ENCODE results near the gene KCTD5. TPM values are rescaled to one million over a fixed set of nuclear protein-coding genes. Genes with fewer than 3 reads are reported as not detected.
"Not testable (repeated sequence)": the region's sequence is repeated elsewhere in the genome, so short reads cannot be mapped to it uniquely, and the experiment has no call there.

KCTD5 gene, protein sequence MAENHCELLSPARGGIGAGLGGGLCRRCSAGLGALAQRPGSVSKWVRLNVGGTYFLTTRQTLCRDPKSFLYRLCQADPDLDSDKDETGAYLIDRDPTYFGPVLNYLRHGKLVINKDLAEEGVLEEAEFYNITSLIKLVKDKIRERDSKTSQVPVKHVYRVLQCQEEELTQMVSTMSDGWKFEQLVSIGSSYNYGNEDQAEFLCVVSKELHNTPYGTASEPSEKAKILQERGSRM
- 22.2 TPM for polyA plus RNA-seq (2013, experiment 1 of 2)
- 25.4 TPM for polyA plus RNA-seq (2013, experiment 2 of 2)

DNA sequence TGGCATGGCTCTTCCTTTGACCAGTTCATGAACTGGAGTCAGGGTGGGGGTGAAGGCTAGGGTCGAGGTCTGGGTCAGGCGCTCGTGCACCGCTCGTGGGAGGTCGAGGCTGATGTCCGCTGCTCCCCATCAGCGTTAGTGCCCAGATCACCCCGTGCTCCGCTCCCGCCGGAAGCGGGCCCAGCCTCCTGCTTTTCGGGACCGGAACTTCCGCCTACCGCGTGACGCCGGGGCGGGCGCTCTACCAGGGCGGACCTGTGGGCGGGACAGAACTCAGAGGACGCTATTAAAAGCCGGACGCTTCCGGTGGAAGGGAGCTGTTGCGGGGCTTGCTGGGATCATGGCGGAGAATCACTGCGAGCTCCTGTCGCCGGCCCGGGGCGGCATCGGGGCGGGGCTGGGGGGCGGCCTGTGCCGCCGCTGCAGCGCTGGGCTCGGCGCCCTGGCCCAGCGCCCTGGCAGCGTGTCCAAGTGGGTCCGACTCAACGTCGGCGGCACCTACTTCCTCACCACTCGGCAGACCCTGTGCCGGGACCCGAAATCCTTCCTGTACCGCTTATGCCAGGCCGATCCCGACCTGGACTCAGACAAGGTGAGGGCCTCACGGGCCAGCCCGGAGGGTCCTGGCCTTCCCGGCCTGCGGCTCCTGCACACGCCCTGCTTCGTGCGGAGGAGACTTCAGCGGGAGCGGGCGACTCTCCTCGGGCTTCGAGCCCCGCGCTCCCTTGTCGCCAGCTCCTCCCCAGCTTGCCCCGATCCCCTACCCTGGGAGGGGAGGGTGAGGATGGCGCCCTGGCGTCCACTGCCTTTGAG is at the start of gene KCTD5:
TSS of gene KCTD5 (plus strand) at position 315 of the 813 bp plus-strand sequence. CDS start at position 341, 26 bp downstream.
- peak within 1 kb of the TSS; percentile 86 for H3K9ac ChIP-seq (ENCODE audit: low read depth, low read length)
- peak within 1 kb of the TSS; percentile 65 for H3K27ac ChIP-seq (ENCODE audit: low read depth, low read length)
- 0 out of 2 replicates have a peak, but pooled peaks cover 3% of the 10 kb centered on the region for H3K36me3 ChIP-seq (ENCODE audit: insufficient read depth, low read length)
- H3K4me3 ChIP-seq (ENCODE audit: low read length): peak within 1 kb of the TSS; percentile 98
- WGBS: under 1% methylated on average over 73 of the region's 73 CpGs
- no peaks in the 10 kb centered on the region for H3K27me3 ChIP-seq (ENCODE audit: insufficient read depth, low read length)
- H3K9me3 ChIP-seq (ENCODE audit: insufficient read depth, low read depth, low read length): no peaks in the 10 kb centered on the region
- H3K4me1 ChIP-seq (ENCODE audit: insufficient read depth, low read length): no peaks in the 10 kb centered on the region; the same call in 1 of the 2 replicates

DNA sequence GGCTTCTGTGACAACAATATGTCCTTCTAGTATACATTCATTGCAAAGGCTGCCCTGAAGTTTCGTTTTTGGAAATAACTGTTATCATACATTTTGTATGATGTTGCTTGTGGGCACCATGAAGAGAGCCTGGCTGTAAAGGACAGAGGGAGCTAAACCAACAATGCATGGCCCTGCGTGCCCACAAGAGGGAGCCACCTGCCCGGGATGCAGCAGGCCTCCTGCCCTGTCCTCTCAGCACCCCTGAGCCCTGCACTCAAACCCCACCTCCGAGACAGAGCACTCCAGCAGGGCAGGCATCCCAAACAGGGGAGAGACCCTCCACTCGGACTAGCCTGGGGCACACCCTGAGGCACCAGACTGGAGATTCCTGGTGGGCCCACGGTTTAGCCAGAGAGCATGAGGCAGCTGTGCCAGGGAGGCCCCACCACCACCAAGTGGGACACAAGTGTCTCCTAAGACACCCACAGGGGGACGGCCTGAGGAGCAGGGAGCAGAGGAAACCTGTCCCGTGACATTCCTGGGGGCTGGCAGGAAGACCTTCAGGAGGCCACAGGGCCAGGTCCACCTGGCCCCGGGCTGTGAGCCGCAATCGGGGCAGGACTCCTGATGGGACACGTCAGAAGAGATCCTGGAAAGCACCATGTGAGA is 43.1 kb upstream of the KCTD5 start:
- not testable (repeated sequence) for H3K4me3 ChIP-seq (ENCODE audit: low read length); H3K36me3 ChIP-seq (ENCODE audit: insufficient read depth, low read length); H3K27me3 ChIP-seq (ENCODE audit: insufficient read depth, low read length); H3K9ac ChIP-seq (ENCODE audit: low read depth, low read length); H3K9me3 ChIP-seq (ENCODE audit: insufficient read depth, low read depth, low read length); H3K27ac ChIP-seq (ENCODE audit: low read depth, low read length); H3K4me1 ChIP-seq (ENCODE audit: insufficient read depth, low read length)
- WGBS: 20% methylated on average over 1 of the region's 12 CpGs

- H3K4me1 ChIP-seq (ENCODE audit: insufficient read depth, low read length); H3K9ac ChIP-seq (ENCODE audit: low read depth, low read length); H3K36me3 ChIP-seq (ENCODE audit: insufficient read depth, low read length); H3K9me3 ChIP-seq (ENCODE audit: insufficient read depth, low read depth, low read length); H3K27ac ChIP-seq (ENCODE audit: low read depth, low read length); H3K27me3 ChIP-seq (ENCODE audit: insufficient read depth, low read length); H3K4me3 ChIP-seq (ENCODE audit: low read length): not testable (repeated sequence)
- WGBS: no CpG with 5 or more reads among the region's 9 CpGs
Measured at GRCh38 chr16:2639722-2640072, 42.6 kb upstream of the KCTD5 start.

GRCh38 chr16:2642561-2642960 is 39.8 kb upstream of the KCTD5 start:
- no CpG with 5 or more reads among the region's 17 CpGs for WGBS
- not testable (repeated sequence) for H3K9me3 ChIP-seq (ENCODE audit: insufficient read depth, low read depth, low read length); H3K9ac ChIP-seq (ENCODE audit: low read depth, low read length); H3K27me3 ChIP-seq (ENCODE audit: insufficient read depth, low read length); H3K27ac ChIP-seq (ENCODE audit: low read depth, low read length); H3K4me1 ChIP-seq (ENCODE audit: insufficient read depth, low read length); H3K4me3 ChIP-seq (ENCODE audit: low read length); H3K36me3 ChIP-seq (ENCODE audit: insufficient read depth, low read length)

DNA sequence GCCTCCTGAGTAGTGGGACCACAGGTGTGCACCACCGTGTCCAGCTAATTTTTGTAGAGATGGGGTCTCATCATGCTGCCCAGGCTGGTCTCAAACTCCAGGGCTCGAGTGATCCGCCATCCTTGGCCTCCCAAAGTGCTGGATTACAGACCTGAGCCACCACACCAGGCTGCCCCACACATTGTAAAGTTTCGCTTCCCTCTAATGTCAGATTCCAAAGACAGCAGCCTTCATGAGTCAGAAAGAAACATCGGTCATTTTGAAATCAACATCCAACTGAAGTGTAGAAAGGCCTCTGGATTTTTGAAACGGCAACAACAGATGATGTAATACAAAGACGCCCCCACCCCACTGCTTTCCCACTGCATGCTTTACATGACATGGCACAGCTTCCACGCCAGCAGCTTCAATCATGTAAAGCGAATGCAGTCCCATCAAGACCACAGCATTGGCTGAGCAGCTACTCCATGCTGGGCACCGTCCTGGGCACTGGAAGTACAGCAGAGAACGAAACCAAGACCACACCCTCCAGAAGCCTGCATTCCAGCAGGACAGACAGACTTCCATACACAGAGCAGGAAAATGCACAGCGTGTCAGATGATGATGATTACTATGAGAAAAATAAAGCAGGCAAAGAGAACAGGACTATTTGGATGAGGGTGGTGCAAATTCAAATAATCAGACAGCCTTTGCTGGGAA is 37.4 kb upstream of the KCTD5 start:
- H3K36me3 ChIP-seq (ENCODE audit: insufficient read depth, low read length): not testable (repeated sequence)

GRCh38 chr16:2651268-2651871 is 31.0 kb upstream of the KCTD5 start:
- no CpG with 5 or more reads among the region's 14 CpGs for WGBS
- H3K4me3 ChIP-seq (ENCODE audit: low read length); H3K36me3 ChIP-seq (ENCODE audit: insufficient read depth, low read length); H3K27me3 ChIP-seq (ENCODE audit: insufficient read depth, low read length); H3K27ac ChIP-seq (ENCODE audit: low read depth, low read length); H3K9ac ChIP-seq (ENCODE audit: low read depth, low read length); H3K9me3 ChIP-seq (ENCODE audit: insufficient read depth, low read depth, low read length); H3K4me1 ChIP-seq (ENCODE audit: insufficient read depth, low read length): not testable (repeated sequence)

More for the DNA sequence above, 37.4 kb upstream of the KCTD5 start:
- H3K4me1 ChIP-seq (ENCODE audit: insufficient read depth, low read length); H3K4me3 ChIP-seq (ENCODE audit: low read length); H3K27ac ChIP-seq (ENCODE audit: low read depth, low read length); H3K9me3 ChIP-seq (ENCODE audit: insufficient read depth, low read depth, low read length); H3K27me3 ChIP-seq (ENCODE audit: insufficient read depth, low read length); H3K9ac ChIP-seq (ENCODE audit: low read depth, low read length): not testable (repeated sequence)
- WGBS: no CpG with 5 or more reads among the region's 12 CpGs

GRCh38 chr16:2653915-2654314 is 28.4 kb upstream of the KCTD5 start:
- not testable (repeated sequence) for H3K9ac ChIP-seq (ENCODE audit: low read depth, low read length); H3K9me3 ChIP-seq (ENCODE audit: insufficient read depth, low read depth, low read length)

GRCh38 chr16:2654949-2655348 is 27.4 kb upstream of the KCTD5 start:
- H3K4me1 ChIP-seq (ENCODE audit: insufficient read depth, low read length); H3K27ac ChIP-seq (ENCODE audit: low read depth, low read length); H3K4me3 ChIP-seq (ENCODE audit: low read length); H3K9me3 ChIP-seq (ENCODE audit: insufficient read depth, low read depth, low read length); H3K36me3 ChIP-seq (ENCODE audit: insufficient read depth, low read length); H3K27me3 ChIP-seq (ENCODE audit: insufficient read depth, low read length); H3K9ac ChIP-seq (ENCODE audit: low read depth, low read length): not testable (repeated sequence)
- no CpG with 5 or more reads among the region's 8 CpGs for WGBS

More at GRCh38 chr16:2653915-2654314, 28.4 kb upstream of the KCTD5 start:
- not testable (repeated sequence) for H3K4me3 ChIP-seq (ENCODE audit: low read length); H3K4me1 ChIP-seq (ENCODE audit: insufficient read depth, low read length); H3K27me3 ChIP-seq (ENCODE audit: insufficient read depth, low read length); H3K36me3 ChIP-seq (ENCODE audit: insufficient read depth, low read length); H3K27ac ChIP-seq (ENCODE audit: low read depth, low read length)
- no CpG with 5 or more reads among the region's 13 CpGs for WGBS

DNA sequence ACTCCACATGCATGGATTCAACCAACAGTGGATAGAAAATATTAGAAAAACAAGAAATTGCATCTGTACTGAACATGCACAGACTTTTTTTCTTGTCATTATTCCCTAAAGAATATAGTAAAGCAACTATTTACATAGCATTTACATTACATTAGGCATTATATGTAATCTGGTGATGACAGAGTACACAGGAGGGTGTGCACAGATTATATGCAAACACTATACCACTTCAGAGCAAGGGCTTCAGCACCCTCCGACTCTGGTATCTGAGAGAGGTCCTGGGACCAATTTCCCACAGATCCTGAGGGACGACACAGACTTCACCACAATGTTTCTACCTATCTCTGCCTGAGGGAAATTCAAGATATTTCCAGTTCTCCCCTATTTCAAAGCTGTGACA is 25.3 kb upstream of the KCTD5 start:
- Histone ChIP-seq H3K9me3 (ENCODE audit: insufficient read depth, low read depth, low read length) (no peaks in the 10 kb centered on the region), H3K27me3 (ENCODE audit: insufficient read depth, low read length) (no peaks in the 10 kb centered on the region), H3K4me3 (ENCODE audit: low read length) (no peak overlapping the region), H3K27ac (ENCODE audit: low read depth, low read length) (no peak overlapping the region), H3K36me3 (ENCODE audit: insufficient read depth, low read length) (no peaks in the 10 kb centered on the region), H3K9ac (ENCODE audit: low read depth, low read length) (no peak overlapping the region), H3K4me1 (ENCODE audit: insufficient read depth, low read length) (no peaks in the 10 kb centered on the region)
- 88% methylated on average over 2 of the region's 2 CpGs for WGBS

DNA sequence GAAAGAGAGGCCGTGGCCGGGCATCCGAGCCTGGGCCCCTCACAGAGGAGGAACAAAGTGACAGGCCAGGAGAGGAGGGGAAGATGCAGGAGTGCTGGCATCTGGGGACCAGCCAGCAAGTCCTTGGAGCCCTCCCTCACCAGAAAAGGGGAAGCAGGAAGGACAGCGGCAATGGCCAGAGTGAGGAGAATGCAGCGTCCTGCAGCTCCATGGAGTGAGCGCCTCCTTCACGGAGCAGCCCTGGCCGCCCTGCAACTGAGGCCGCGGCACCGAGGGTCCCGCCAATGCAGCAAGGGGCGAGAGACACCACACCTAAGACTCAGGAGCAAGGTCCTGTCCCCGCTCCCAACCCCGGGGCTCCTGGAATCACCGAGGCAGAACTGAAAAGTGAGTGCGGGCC is 24.5 kb upstream of the KCTD5 start:
- no CpG with 5 or more reads among the region's 17 CpGs for WGBS
- not testable (repeated sequence) for H3K27me3 ChIP-seq (ENCODE audit: insufficient read depth, low read length); H3K27ac ChIP-seq (ENCODE audit: low read depth, low read length); H3K9me3 ChIP-seq (ENCODE audit: insufficient read depth, low read depth, low read length); H3K9ac ChIP-seq (ENCODE audit: low read depth, low read length); H3K4me1 ChIP-seq (ENCODE audit: insufficient read depth, low read length); H3K4me3 ChIP-seq (ENCODE audit: low read length); H3K36me3 ChIP-seq (ENCODE audit: insufficient read depth, low read length)

- not testable (repeated sequence) for H3K4me1 ChIP-seq (ENCODE audit: insufficient read depth, low read length); H3K4me3 ChIP-seq (ENCODE audit: low read length); H3K9ac ChIP-seq (ENCODE audit: low read depth, low read length); H3K27me3 ChIP-seq (ENCODE audit: insufficient read depth, low read length); H3K27ac ChIP-seq (ENCODE audit: low read depth, low read length); H3K36me3 ChIP-seq (ENCODE audit: insufficient read depth, low read length); H3K9me3 ChIP-seq (ENCODE audit: insufficient read depth, low read depth, low read length)
- WGBS: 93% methylated on average over 7 of the region's 8 CpGs
Measured at GRCh38 chr16:2659560-2659959, 22.8 kb upstream of the KCTD5 start.
